HG02759 (cell line): ENCODE results near the gene RASGEF1C.

Experiments
- ATAC-seq: cut with Tn5 transposase; IDR thresholded peaks from one replicate; pipeline ENCODE4 v1.9.1; 2021; ENCODE audit warnings: mild to moderate bottlenecking, moderate library complexity; ENCODE audit not compliant: unreplicated experiment

RASGEF1C gene

DNA sequence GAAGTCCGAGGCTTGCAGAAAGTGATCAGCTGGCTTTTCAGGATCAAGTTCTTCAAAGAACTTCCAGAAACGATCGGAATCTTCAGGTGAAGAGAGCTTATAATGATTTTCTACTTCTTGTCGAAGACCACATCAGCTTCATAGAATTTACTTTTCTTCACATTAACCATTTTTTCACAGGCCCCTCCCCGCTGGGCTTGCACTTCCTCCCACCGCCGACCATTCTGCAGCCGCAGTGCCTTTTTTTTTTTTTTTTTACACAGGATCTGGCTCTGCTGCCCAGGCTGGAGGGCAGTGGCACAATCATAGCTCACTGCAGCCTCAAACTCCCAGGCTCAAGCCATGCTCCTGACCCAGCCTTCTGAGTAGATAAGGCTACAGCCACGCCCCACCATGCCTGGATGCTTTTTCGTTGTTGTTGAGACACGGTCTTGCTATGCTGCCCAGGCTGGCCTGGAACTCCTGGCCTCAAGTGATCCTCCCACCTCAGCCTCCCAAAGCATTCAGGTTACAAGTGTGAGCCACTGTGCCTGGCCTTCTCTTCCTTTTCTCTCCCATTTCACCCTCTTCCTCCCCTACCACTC is 122.1 kb downstream of the RASGEF1C start:
- ATAC-seq: no peak

- ATAC-seq: no peak
These were observed 123.2 kb downstream of the RASGEF1C start for GRCh38 chr5:180085837-180086236.

- ATAC-seq: no peak
These were observed 124.1 kb downstream of the RASGEF1C start for GRCh38 chr5:180084638-180085561.

DNA sequence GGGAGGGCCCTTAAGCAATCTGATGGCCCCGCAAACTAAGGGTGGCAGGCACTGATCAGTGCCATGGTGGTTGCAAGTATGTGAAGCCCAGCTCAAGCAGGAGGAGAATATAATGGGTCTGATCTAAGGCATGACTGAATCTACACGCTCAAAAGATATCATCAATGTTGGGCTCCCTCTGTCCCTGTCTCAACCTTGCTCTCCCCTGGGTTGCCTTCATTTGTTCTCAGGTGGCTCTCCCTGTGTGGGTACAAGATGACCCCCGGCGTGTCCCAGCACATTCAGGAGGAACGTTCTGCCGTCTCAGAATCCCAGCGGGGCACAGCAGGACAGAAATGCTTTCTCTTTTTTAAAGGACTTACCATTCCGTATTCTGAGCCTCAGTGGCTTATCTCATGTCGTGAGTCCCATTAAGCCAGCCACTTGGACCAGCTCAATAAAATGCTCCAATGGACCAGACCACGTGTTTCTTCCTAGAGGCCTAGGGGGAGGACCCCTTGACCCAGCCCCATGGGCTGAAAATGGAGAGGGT is 125.4 kb downstream of the RASGEF1C start:
- ATAC-seq: no peak

DNA sequence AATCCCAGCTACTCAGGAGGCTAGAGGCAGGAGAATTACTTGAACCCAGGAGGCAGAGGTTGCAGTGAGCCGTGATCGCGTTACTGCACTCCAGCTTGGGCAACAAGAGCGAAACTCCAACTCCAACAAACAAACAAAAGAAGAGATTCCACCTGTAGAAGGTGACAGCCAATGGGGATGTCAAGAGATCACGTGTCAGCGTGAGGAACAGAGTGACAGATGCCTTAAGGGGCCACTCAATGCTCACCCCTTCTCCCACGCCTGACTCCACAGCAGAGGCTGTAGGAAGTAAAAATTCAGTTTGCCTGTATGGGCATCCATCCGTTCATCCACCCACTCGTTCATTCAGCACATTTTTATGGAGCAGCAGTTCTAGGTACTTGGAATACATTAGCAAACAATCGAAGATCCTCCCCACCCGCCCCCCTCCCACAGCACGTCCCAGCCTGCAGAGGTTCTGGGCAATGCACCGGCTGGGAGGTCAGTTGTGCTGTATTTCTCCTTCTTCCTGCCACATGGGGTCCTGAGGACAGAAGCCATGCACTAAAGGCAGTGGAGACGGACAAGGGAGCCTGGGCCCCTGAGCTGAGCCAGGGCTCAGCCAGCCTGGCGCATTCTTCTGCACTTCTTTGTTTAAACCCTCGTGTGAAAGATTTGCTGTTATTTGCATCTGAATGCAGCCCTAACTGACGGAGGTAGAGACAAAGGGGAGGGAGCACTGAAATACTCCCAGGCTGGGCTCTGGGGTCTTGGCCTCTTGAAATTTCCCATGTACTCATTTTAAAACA is 126.2 kb downstream of the RASGEF1C start:
- ATAC-seq: no peak

- ATAC-seq: no peak
These were observed 127.5 kb downstream of the RASGEF1C start for GRCh38 chr5:180081481-180081880.

GRCh38 chr5:180080486-180081280 is 128.3 kb downstream of the RASGEF1C start:
- no peak for ATAC-seq

GRCh38 chr5:180079702-180080466 is 129.1 kb downstream of the RASGEF1C start:
- ATAC-seq: no peak

- no peak for ATAC-seq
These were observed 130.7 kb downstream of the RASGEF1C start for GRCh38 chr5:180078348-180078747.

DNA sequence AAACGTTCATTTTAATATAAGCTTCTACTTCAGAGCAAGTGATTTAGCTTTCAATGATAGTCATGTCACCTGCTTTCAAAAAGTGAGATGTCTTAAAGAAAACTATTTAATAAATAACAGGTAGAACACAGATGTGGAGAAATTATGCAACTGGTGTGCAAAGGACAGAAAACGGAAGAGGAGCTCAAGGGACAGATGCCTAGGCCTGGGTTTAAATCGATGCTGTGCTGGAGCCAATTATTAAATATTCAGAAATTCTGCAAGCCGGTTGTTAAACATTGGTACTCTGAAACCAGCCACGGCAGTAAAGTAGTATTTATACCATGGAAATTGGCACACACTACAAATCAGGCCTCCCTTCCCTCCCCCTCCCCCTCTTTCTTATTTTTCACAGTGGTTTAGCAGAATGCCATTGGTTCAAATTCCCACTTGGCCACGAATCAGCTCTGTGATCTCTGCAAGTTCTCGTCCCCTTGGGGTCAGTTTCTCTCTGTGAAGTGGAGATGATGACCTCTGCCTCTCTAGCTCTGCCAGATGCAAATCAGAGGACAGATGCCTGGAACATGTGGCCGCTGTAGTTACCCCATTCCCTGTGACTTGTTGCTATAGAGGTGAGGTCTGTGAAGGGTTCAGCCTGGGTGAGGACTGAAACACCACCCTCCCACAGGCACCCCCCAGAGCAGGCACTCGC is 131.3 kb downstream of the RASGEF1C start:
- ATAC-seq: no peak

DNA sequence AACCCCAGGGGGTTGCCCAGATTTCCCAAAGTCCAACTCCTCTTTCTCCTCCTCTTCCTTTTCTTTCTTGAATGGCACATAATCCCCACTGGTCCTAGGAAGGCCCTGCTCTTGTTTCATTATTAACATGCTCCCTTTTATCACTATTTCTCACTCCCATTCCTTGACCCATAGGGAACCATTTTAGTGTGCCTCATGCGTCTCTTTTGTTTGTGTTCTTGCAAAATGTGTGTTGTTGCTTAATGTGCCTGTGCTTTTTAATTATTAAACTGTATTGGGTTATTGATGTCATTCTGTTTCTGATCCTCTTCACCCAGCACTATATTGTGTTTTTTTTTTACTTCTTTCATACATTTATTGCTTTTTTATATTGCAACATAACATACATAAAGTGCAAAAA is 133.3 kb downstream of the RASGEF1C start:
- ATAC-seq: no peak

DNA sequence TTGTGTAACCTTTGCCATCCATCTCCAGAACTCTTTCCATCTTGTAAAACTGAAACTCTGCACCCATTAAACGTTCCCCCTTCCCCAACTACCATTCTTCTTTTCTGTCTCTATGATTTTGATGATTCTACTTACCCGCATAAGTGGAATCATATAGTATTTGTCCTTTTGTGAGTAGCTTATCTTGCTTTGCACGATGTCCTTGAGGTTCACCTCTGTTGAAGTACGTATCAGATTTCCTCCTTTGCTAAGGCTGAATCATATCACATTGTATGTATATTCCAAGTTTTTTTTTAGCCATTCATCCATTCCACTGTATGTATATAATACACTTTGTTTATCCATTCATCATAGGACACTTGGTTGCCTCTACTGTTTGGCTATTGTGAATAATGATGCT is 134.5 kb downstream of the RASGEF1C start:
- ATAC-seq: no peak

GRCh38 chr5:180072556-180072955 is 136.5 kb downstream of the RASGEF1C start:
- ATAC-seq: no peak

GRCh38 chr5:180072256-180072548 is 136.8 kb downstream of the RASGEF1C start:
- no peak for ATAC-seq

- ATAC-seq: peak; percentile 69
These were observed 137.3 kb downstream of the RASGEF1C start, which contains the start of gene RNF130 for GRCh38 chr5:180071531-180072255. RNF130 (minus strand) TSS chr5:180071759; CDS start chr5:180071702, 57 bp downstream.

- ATAC-seq: peak; percentile 31
These were observed 138.1 kb downstream of the RASGEF1C start for GRCh38 chr5:180070756-180071530.

GRCh38 chr5:180069589-180070247 is 139.3 kb downstream of the RASGEF1C start:
- ATAC-seq: no peak
